HG03196 (cell line): ENCODE data around the gene PTTG1.
"Not testable (repeated sequence)": the region's sequence is repeated elsewhere in the genome, so short reads cannot be mapped to it uniquely, and the experiment has no call there.

Source experiments
- ATAC-seq: cut with Tn5 transposase; IDR thresholded peaks from one replicate; pipeline ENCODE4 v1.9.1; 2021; ENCODE audit not compliant: unreplicated experiment

Gene PTTG1

GRCh38 chr5:160420331-160420610, 1.4 kb upstream of the PTTG1 start:
- ATAC-seq, result no peak

GRCh38 chr5:160423099-160423498, 1.4 kb downstream of the PTTG1 start:
- ATAC-seq, result no peak

- no peak for ATAC-seq
Measured at GRCh38 chr5:160427607-160428006, 6.0 kb downstream of the PTTG1 start.

GRCh38 chr5:160432196-160432595, 10.5 kb downstream of the PTTG1 start:
- peak; percentile 20 for ATAC-seq

GRCh38 chr5:160432787-160433186, 11.1 kb downstream of the PTTG1 start:
- ATAC-seq, result no peak

- ATAC-seq, result peak; percentile 74
Measured at GRCh38 chr5:160434022-160434531, 12.4 kb downstream of the PTTG1 start.

- no peak for ATAC-seq
Measured at GRCh38 chr5:160435532-160435931, 13.9 kb downstream of the PTTG1 start.

GRCh38 chr5:160436017-160436416, 14.4 kb downstream of the PTTG1 start:
- ATAC-seq, result no peak

GRCh38 chr5:160436661-160437060, 15.0 kb downstream of the PTTG1 start:
- not testable (repeated sequence) for ATAC-seq

- no peak for ATAC-seq
Measured at GRCh38 chr5:160437271-160437670, 15.6 kb downstream of the PTTG1 start.

- ATAC-seq, result peak; percentile 34
Measured at GRCh38 chr5:160438316-160439204, 16.9 kb downstream of the PTTG1 start.

GRCh38 chr5:160439205-160439600, 17.5 kb downstream of the PTTG1 start:
- ATAC-seq, result peak; percentile 44

- ATAC-seq, result peak; percentile 22
Measured at GRCh38 chr5:160441311-160441781, 19.7 kb downstream of the PTTG1 start.

- no peak for ATAC-seq
Measured at GRCh38 chr5:160442824-160443431, 21.3 kb downstream of the PTTG1 start.

- ATAC-seq, result no peak
Measured at GRCh38 chr5:160444407-160444806, 22.8 kb downstream of the PTTG1 start.

- ATAC-seq, result no peak
Measured at GRCh38 chr5:160445132-160445531, 23.5 kb downstream of the PTTG1 start.

- no peak for ATAC-seq
Measured at GRCh38 chr5:160445751-160446150, 24.1 kb downstream of the PTTG1 start.

GRCh38 chr5:160448886-160449285, 27.2 kb downstream of the PTTG1 start:
- ATAC-seq, result no peak

GRCh38 chr5:160449458-160449857, 27.8 kb downstream of the PTTG1 start:
- ATAC-seq, result no peak

- peak; percentile 46 for ATAC-seq
Measured at GRCh38 chr5:160450164-160450932, 28.7 kb downstream of the PTTG1 start.

GRCh38 chr5:160451281-160451680, 29.6 kb downstream of the PTTG1 start:
- no peak for ATAC-seq
